RWPE1 (cell line): ENCODE data around the gene WEE2.
A peak's percentile ranks its signal among the peaks of the same experiment; 100 is the strongest.

Source experiments
- CTCF ChIA-PET: fragments of 350-600 bp; sonication (Branson Sonifier 250); formaldehyde crosslinking; extraction: SDS; loops from one replicate; lab custom pipeline; 2021; lab: Yijun Ruan, JAX
- POLR2A ChIA-PET: fragments of 400-600 bp; formaldehyde crosslinking; extraction: SDS; loops from one replicate; lab custom pipeline; 2020; ENCODE audit warnings: antibody characterized with exemption; ENCODE audit not compliant: low non-redundant PET; lab: Yijun Ruan, JAX
- DNase-seq: peaks from one replicate; pipeline ENCODE4 v3.0.0; 2012; ENCODE audit warnings: low spot score
- H3K27ac ChIP-seq: fragments of 450-650 bp; 2 replicates; pipeline ENCODE4 v1.5.1; 2017
- CTCF ChIP-seq: fragments of 450-650 bp; conservative IDR thresholded peaks from 2 replicates; pipeline ENCODE4 v1.5.1; 2017; ENCODE audit warnings: low read depth, mild to moderate bottlenecking

The WEE2 gene

GRCh38 chr7:141696348-141696747 lies 11.8 kb upstream of the WEE2 start:
- DNase-seq, result no peak
- H3K27ac ChIP-seq, result no peak overlapping the region
- ChIA-PET CTCF (no interaction called here), POLR2A (no interaction called here)
- TF ChIP-seq CTCF, result no peak

DNA sequence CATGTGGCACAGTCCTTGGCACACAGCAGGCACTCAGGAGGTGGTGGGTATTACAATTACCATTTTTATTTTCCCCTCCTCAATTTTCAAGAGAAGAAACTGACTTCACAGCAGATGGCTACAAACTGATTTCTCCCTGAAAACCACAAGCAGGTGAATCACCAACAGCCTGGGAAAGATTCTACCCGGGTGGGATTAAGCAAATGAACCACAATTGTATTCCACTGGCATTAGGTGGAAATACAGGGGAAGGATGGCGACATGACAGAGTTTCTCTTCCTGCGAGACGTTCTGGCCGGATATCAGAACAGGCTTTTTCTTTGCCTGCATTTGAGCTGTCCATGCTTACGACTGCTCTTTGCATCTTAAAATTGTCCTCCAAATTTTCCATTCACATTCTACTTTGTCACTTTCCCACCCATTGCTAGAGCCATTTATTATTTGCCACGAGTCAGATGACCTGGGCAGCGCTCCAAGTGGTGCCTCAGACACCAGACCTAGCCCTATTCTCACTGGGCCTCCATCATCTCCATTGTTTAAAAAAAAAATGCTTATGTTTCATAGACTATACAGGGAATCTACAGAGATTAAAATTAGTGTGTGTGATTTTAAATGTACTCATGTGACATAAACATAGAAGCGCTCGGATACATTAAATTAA lies 10.8 kb upstream of the WEE2 start:
- ChIA-PET CTCF (no interaction called here), POLR2A (no interaction called here)
- peak; percentile 8 for DNase-seq
- H3K27ac ChIP-seq, result no peak overlapping the region
- TF ChIP-seq CTCF, result no peak

DNA sequence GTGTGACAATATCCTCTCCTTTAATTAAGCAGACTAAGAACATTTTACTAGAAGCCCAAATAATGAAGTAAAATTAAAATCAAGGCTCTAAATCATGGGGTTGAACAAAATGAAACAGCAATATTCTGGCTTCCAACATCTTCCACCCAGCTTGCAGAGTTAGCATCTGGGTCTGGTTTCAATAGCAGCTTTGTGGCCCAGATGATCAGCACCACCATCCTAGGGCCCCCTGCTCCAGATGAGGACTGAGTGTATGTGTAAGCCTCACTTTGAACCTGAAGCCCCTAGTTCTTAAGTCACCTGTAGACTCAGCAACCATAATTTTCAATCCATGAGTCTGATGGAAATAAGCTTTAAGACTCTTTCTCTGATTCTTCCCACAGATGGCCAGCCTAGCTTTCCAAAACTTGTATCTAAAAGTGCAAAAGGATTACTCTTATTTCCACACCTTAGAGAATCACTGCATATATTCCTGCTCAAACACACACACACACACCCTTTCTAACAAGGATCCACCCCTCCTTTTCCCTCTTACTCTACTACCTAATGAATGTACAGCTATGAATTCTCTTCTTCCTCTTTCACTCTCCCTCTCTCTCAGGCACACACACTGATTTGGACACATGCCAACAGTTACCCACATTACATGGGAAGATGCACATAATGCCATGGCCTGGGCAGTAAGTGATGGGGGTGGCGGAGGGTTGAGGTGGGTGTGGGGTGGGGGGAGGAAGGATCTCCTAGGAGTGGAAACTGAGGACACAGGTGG lies 9.7 kb upstream of the WEE2 start:
- ChIA-PET CTCF (no interaction called here), POLR2A (no interaction called here)
- no peak for TF ChIP-seq CTCF
- H3K27ac ChIP-seq, result no peak overlapping the region
- no peak for DNase-seq

- DNase-seq, result no peak
Measured at GRCh38 chr7:141699860-141700259, 8.3 kb upstream of the WEE2 start.

DNA sequence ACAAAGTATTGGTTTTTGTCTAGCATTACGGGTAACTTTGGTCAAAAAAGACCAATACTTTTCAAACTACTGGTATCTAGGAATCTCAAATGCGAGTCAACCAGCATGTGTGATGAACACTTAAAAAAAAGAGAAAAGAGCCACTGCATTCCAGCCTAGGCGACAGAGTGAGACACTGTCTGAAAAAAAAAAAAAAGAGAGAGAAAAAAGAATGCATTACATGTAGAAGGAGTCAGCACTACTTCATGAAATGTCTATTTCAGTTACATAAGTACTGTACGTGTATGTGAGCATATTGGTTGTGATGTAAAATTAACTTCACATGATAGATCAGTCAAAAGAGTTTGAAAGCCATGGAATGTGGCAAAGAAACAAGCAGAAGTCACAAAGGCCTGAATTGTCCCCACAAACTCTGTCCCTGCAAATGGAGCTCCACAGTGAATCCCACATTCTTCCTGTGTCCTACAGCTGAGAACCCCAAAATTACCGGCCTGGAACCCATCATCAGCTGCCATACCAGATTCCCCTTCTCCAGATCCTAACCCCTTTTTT lies 7.8 kb upstream of the WEE2 start:
- ChIA-PET POLR2A (no interaction called here), CTCF (interaction anchor here (1.1 kb wide), 1 partner anchor 38 kb away, joined by 6 read pairs; the partner anchor contains the start of gene SSBP1)
- no peak for DNase-seq
- H3K27ac ChIP-seq, result peak overlapping the region; percentile 62
- no peak for TF ChIP-seq CTCF

More at GRCh38 chr7:141699860-141700259, 8.3 kb upstream of the WEE2 start:
- CTCF ChIA-PET, result interaction anchor here (0.5 kb wide), 1 partner anchor 54 kb away, joined by 4 read pairs; no protein-coding TSS in a partner anchor
- no peak overlapping the region for H3K27ac ChIP-seq
- POLR2A ChIA-PET, result no interaction called here
- TF ChIP-seq CTCF, result no peak

DNA sequence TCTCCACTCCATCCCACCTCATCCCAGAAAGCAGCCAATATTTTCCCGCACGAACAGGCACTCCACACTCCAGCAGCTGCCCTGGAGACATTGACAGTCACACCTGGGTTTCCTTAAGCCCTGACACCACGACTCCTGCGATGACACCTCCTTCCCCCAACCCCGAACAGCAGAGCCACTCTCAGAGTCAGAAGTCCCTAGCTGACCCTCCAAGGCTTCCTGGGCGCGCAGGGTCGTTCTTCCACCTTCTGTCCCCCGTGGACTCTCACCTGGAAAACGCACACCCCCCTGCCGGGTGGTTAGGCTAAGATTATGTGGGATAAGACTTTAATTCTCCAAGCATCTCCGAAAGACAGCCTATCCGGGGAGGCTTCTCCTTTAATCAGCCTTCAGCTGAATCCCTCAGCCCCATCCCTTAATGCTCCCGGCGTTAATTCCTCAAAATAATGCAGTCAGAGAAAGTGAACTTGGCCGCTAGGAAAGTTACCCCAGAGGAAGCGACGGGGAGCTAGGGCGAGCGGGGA lies 7.2 kb upstream of the WEE2 start:
- ChIA-PET POLR2A (no interaction called here), CTCF (interaction anchor here (0.7 to 1.1 kb wide), 2 partner anchors 37 to 528 kb away, joined by 3 to 6 read pairs; partner anchors contain the start of gene SSBP1)
- H3K27ac ChIP-seq, result peak overlapping the region; percentile 62
- DNase-seq, result peak; percentile 8
- TF ChIP-seq CTCF, result no peak
